GM21423 (cell line): ENCODE measurements around the gene PRKACG.
A peak's percentile ranks its signal among the peaks of the same experiment; 100 is the strongest.
"Not testable (repeated sequence)": the region's sequence is repeated elsewhere in the genome, so short reads cannot be mapped to it uniquely, and the experiment has no call there.

Experiments used
- ATAC-seq: cut with Tn5 transposase; IDR thresholded peaks from one replicate; pipeline ENCODE4 v1.9.1; 2021; ENCODE audit warnings: mild to moderate bottlenecking, moderate library complexity; ENCODE audit not compliant: unreplicated experiment

PRKACG gene

DNA sequence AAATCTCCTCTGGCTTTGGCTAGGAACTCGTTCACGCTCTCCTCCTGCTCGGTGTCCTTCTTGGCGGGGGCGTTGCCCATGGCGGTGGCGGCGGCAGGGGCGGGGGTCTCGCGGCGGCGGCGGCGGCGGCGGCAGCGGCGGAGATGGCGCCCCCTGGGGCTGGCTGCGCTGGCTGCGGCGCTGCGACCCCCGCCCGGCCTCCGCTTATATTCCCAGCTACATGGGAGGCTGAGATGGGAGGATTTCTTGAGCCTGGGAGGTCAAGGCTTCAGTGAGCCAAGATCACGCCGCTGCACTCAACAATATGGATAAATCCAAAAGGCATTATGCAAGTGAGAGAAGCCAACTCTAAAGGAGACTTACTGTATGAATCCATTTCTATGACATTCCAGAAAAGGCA, at the start of gene PRKACG:
PRKACG (minus strand) TSS at position 101 of the 400 bp plus-strand sequence; CDS start at position 80, 21 bp downstream.
- ATAC-seq, result no peak

- ATAC-seq, result no peak
These were observed 48.3 kb upstream of the PRKACG start for GRCh38 chr9:69062195-69062594.

DNA sequence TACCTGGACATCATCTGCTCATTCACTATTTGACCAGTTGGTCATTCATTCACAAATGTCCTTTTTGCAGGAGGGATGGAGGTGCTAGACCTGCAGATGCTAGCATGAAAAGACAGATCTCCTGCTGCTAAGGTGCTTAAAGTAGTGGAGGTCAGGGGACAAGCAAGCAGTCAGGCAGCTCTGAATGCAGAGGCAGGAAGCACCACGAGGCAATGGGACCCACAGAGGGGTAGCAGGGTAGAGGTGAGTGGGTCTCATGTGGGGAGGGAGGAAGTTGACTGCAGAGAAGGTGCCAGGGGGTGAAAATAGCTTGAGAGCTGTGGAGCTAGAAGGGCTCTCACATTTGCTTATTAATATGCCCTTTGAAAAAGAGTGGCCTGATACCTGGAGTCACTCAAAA, 46.9 kb upstream of the PRKACG start:
- no peak for ATAC-seq

GRCh38 chr9:69058101-69058500, 44.2 kb upstream of the PRKACG start:
- no peak for ATAC-seq

GRCh38 chr9:69056191-69056815, 42.4 kb upstream of the PRKACG start:
- ATAC-seq, result no peak

DNA sequence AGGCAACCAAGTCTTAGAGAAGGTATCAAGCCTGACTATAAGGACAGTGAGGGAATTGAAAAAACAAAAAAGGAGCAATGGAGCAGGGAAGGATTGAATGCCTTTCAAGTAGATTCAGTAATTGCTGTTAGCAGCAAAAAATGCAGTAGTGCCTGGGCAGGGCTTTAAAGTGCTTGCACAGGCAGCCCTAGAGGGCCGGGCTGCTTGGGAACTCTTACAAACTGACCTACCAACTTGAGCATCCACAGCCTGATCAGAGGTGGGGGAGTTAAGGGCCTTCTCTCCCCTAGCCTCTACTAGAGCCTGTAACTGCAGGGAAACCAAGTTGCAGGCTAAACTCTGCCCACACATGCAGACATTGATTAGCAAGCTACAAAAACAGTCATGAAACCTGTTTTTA, 41.1 kb upstream of the PRKACG start:
- no peak for ATAC-seq

GRCh38 chr9:69050936-69051335, 37.0 kb upstream of the PRKACG start:
- not testable (repeated sequence) for ATAC-seq

- ATAC-seq, result no peak
These were observed 35.2 kb upstream of the PRKACG start for GRCh38 chr9:69049094-69049493.

GRCh38 chr9:69047371-69047770, 33.5 kb upstream of the PRKACG start:
- no peak for ATAC-seq

DNA sequence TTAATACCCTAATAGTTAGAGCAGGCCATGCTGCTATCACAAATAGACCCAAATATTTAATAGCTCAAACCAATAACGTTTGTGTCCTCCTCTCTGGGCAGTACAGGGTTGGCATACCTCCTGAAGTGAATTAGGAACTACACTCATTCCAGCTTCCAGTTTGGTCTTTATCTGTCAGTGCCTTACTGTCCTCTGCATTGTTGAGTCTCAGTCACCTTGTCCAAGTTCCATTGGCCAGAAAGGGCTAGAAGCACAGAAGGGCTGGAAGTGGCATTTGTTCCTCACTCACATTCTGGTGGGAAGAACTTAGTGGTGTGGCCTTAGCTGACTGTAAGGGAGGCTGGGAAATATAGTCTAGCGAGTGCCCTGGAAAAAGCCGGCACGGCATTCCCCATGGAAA, 32.8 kb upstream of the PRKACG start:
- ATAC-seq, result no peak

GRCh38 chr9:69045821-69046220, 31.9 kb upstream of the PRKACG start:
- ATAC-seq, result no peak

- ATAC-seq, result no peak
These were observed 30.6 kb upstream of the PRKACG start for GRCh38 chr9:69044240-69045219.

DNA sequence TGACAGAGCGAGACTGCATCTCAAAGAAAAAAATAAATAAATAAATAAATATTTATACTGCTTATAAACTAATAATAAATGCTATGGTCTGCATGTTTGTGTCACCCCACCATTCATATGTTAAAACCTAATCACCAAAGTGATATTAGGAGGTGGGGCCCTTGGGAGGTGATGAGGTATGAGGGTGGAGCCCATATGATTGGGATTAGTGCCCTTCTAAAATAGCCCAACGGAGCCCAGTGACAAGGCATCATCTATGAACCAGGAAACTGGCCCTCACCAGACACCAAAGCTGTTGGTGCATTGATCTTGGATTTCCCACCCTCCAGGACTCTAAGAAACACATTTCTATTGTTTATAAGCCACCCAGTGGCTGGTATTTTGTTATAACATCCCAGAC, 26.7 kb upstream of the PRKACG start:
- ATAC-seq, result no peak

- ATAC-seq, result no peak
These were observed 22.9 kb upstream of the PRKACG start for GRCh38 chr9:69036799-69037198.

GRCh38 chr9:69036309-69036708, 22.4 kb upstream of the PRKACG start:
- peak; percentile 18 for ATAC-seq

GRCh38 chr9:69035438-69036308, 21.8 kb upstream of the PRKACG start, which contains the start of gene FXN:
TSS of gene FXN (plus strand) at chr9:69035752. CDS start at chr9:69035783, 31 bp downstream.
- peak; percentile 89 for ATAC-seq

DNA sequence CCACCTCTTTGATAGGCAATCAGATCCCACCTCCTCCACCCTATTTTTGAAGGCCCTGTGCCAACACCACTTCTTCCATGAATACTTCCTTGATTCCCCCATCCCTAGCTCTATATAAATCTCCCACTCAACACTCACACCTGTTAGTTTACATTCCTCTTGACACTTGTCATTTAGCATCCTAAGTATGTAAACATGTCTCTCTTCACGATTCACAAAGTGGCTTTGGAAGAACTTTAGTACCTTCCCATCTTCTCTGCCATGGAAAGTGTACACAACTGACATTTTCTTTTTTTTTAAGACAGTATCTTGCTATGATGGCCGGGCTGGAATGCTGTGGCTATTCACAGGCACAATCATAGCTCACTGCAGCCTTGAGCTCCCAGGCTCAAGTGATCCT, 20.2 kb upstream of the PRKACG start:
- no peak for ATAC-seq

- no peak for ATAC-seq
These were observed 17.1 kb upstream of the PRKACG start for GRCh38 chr9:69030851-69031645.

DNA sequence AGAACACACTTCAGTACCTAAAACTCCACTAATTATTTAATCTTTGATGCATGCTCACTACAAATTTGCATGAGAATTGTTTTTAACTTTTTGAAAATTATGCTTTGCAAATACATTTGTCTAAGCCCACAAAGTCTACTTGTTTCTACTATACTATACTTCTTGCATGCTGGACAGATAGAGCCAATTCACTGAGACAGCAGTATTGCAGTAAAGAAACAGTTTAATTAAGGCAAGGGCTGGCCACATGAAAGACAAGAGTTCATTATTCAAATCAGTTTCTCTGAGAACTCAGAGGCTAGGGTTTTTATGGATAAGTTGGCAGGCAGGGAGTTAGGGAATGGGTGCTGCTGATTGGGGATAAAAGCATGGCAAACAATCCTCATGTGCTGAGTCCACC, 15.6 kb upstream of the PRKACG start:
- ATAC-seq, result no peak

DNA sequence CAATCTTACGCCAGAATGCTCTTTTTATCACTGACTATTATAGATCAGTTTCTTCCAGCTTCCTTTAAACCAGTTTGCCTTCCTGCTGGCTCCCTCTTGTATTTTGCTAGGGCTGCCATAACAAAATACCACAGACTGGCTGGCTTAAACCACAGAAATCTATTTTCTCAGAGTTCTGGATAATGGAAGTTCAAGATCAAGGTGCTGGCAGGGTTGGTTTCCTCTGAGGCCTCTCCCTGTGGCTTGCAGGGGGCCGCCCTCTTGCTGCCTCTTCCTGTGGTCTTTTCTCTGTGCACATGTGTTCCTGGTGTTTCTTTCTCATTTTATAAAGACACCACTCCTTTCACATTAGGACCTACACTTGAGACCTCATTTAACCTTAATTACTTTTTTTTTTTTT, 14.8 kb upstream of the PRKACG start:
- no peak for ATAC-seq
